ENCODE results near the gene PTBP1.
"Not testable (repeated sequence)": the region's sequence is repeated elsewhere in the genome, so short reads cannot be mapped to it uniquely, and the experiment has no call there.

Gene PTBP1

DNA sequence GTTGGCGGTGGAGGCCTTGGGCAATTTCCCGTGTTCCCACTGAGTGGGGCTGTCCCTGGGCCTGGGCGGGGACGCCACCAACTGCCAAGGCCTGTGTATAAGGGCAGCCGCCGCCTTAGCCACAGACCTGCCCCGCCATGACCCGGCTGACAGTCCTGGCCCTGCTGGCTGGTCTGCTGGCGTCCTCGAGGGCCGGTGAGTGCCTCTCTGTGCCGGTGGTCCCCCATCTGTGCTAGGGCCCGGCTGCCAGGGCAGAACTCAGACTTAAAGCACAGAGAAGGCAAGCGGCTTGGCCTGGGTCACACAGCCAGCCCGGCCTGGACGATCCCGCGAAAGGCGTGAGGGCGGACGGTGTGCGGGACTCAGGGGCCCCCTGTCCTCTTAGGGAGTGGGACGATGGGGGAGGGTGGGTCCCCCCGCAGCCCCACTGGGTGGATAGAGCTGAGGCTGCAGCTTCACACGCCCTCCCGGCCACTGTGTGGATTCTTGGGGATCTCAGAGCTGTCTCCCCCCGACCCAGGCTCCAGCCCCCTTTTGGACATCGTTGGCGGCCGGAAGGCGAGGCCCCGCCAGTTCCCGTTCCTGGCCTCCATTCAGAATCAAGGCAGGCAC lies 30.6 kb downstream of the PTBP1 start, which contains the start of gene AZU1:
TSS of gene AZU1 (plus strand) at position 128 of the 612 bp plus-strand sequence. CDS start at position 138, 10 bp downstream.
- no peak for DNase-seq (ENCODE audit: low read depth)

GRCh38 chr19:829129-829758 lies 32.0 kb downstream of the PTBP1 start:
- DNase-seq (ENCODE audit: low read depth) = no peak

- no peak for DNase-seq (ENCODE audit: low read depth)
These were observed 34.4 kb downstream of the PTBP1 start for GRCh38 chr19:831407-832369.

DNA sequence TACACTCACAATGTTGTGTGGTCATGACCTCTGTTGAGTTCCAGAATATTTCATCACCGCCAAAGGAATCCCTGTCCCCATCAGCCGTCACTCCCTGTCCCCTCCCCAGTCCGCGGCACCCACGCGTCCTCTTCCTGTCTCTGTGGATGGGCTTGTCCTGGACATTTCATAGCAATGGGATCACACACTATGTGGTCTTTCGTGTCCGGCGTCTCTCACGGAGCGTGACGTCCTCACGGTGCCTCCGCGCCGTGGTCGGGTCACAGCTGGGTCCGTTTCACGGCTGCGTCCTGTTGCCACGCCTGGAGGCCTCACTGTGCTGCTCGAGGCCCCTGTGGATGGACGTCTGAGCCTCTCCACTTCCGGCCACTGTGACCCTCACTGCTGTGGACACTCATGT lies 37.0 kb downstream of the PTBP1 start:
- DNase-seq (ENCODE audit: low read depth) = no peak

DNA sequence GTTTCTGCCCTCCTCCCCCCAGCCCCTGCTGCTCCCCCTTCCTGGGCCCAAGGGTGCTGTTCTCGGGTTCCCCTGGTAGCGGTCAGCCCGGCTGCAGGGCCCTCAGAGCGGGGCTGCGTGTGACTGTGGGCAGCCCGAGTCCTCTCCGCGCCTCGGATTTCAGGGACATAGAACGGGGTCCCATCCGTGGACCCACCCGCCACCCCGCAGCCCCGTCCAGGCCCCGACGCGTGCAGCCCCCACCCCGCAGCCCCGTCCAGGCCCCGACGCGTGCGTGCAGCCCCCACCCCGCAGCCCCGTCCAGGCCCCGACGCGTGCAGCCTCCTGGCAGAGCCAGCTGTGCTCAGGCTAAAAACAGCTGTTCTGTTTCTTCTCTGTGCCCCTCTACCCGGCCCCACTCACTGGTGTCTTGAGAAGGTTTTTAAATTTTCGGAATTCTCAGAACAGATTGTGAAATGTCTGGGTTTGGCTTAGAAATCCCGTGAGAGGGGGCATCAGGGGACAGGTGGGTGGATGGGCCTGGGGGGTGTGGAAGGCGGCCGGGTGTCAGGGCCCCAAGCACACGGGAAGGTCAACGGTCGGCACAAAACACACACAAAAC lies 38.1 kb downstream of the PTBP1 start:
- no peak for DNase-seq (ENCODE audit: low read depth)

- no peak for DNase-seq (ENCODE audit: low read depth)
These were observed 43.4 kb downstream of the PTBP1 start, which contains the start of gene PRTN3 for GRCh38 chr19:840519-841206. TSS of gene PRTN3 (plus strand) at chr19:840999. CDS start at chr19:841009, 10 bp downstream.

- DNase-seq (ENCODE audit: low read depth) = not testable (repeated sequence)
These were observed 45.5 kb downstream of the PTBP1 start for GRCh38 chr19:842802-843179.

DNA sequence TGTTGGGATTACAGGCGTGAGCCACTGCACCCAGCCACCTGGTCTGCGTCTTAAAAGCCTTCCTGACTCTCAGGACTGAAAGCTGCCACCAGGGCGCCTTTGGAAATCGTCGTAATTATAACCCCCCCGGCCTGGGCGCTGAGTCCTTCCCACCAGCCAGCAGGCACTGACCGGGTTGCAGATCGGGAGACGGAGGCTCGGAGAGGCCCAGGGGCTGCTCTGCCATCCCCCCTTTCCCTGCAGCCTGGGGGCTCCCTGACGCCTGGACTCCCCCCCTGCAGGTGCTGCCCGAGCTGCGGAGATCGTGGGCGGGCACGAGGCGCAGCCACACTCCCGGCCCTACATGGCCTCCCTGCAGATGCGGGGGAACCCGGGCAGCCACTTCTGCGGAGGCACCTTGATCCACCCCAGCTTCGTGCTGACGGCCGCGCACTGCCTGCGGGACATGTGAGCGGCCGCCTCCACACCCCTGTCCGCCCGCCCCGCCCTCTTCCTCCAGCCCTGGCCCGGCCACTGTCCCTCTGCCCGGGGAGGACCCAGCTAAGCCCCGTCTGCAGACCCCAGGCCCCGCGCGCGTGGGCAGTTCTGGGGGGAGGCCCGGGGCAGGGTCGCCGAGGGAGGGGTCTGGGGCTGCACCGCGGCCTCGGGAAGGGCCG lies 46.1 kb downstream of the PTBP1 start:
- no peak for DNase-seq (ENCODE audit: low read depth)

- no peak for DNase-seq (ENCODE audit: low read depth)
These were observed 46.7 kb downstream of the PTBP1 start for GRCh38 chr19:843836-844545.

DNA sequence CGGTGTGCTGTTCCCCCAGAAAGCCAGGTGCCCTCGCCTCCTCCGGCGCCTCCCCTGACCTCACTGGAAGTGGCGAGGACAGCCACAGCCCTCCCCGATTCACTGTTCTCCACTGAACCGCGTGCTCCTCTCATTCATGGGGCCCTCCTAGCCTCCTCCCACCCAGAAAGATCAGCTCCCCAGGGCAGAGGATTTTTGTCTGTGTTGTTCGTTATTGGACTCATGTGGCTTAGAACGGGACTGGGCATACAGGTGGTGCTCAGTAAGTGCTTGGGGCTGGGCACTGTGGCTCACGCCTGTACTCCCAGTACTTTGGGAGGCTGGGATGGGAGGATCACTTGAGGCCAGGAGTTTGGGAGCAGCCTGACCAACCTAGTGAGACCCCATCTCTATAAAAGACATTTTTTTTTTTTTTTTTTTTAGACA lies 47.3 kb downstream of the PTBP1 start:
- no peak for DNase-seq (ENCODE audit: low read depth)

GRCh38 chr19:845707-846521 lies 48.7 kb downstream of the PTBP1 start:
- no peak for DNase-seq (ENCODE audit: low read depth)

DNA sequence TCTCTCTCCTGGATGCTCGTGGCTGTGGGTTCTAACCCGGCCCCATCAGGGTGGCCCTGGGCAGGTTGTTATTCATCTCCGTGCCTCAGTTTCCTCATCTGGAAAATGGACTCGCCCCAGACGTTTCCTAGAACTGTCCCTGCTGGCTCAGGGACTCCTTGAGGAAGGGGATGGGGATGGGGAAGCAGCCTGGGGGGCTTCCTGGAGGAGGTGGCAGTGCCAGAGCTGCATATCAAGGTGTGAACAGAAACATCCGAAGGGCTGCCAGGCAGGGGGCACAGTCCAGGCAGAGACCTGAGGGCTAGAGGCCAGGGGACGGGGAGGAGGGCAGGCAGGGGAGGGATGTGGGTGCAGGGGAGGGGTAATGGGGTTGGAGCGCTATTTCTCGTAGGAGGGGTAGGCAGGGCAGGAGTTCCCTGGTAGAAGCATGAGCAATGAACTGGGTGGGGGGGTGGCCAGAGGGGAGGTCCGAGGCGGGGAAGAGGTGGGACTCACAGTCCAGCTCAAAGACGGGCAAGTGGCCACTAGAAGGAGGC lies 51.2 kb downstream of the PTBP1 start:
- no peak for DNase-seq (ENCODE audit: low read depth)

- not testable (repeated sequence) for DNase-seq (ENCODE audit: low read depth)
These were observed 51.9 kb downstream of the PTBP1 start for GRCh38 chr19:849195-849594.

DNA sequence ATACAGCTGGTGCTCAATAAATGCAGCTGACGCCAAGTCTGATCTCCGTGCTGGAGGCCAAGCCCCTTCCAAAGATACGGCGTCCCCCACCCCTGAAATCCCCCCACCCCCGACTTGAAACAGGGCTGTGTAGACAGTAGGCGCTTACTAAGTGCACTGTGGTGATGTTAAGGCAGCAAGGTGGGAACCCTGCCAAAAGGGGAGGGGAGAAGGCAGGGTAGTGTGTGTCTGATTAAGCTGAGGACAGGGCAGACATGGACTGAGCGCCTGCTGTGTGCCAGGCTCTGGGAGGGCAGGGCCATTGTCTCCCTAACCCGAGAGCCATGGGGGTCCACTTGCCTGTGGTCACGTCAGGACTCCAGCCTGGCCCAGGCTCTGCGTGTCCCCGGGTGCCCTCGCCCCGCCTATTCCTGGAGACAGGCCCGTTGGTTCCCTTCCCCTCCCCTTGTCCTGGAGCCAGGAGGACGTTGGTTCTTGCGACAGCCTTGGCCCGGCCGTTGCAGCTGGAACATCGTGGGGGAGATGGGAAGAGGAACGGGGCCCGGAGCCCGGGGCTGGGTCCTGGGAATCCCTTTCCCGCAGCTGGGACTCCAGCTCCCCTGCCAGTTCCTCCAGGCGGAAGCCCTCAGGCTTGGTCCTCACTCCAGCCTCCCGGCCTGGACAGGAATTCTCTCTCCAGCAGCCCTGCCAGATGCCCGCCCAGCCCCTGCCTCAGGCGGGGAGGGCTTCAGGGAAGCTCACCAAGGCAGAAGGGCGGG lies 53.1 kb downstream of the PTBP1 start:
- no peak for DNase-seq (ENCODE audit: low read depth)

GRCh38 chr19:850979-851335 lies 53.7 kb downstream of the PTBP1 start:
- no peak for DNase-seq (ENCODE audit: low read depth)

DNA sequence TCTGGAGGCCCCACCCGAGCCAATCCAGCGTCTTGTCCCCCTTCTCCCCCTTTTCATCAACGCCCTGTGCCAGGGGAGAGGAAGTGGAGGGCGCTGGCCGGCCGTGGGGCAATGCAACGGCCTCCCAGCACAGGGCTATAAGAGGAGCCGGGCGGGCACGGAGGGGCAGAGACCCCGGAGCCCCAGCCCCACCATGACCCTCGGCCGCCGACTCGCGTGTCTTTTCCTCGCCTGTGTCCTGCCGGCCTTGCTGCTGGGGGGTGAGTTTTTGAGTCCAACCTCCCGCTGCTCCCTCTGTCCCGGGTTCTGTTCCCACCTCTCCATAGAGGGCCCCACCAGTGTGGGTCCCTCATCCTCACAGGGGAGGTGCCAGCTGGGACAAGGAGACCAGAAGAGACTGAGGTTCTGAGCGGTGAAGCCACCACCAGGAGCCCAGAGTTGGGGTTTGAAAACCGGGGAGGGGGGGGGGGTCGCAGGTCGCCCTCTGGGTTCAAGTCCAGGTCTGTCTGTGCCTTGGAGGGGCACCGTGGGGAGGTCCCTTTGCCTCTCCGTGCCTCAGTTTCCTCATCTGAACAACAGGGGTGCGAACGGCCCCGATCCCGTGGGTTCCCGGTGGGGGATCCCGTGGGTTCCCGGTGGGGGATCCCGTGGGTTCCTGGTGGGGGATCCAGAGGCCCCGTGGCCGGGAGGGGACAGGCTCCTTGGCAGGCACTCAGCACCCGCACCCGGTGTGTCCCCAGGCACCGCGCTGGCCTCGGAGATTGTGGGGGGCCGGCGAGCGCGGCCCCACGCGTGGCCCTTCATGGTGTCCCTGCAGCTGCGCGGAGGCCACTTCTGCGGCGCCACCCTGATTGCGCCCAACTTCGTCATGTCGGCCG lies 55.1 kb downstream of the PTBP1 start, which contains the start of gene ELANE:
TSS of gene ELANE (plus strand) at position 168 of the 878 bp plus-strand sequence. CDS start at position 194, 26 bp downstream.
- no peak for DNase-seq (ENCODE audit: low read depth)

DNA sequence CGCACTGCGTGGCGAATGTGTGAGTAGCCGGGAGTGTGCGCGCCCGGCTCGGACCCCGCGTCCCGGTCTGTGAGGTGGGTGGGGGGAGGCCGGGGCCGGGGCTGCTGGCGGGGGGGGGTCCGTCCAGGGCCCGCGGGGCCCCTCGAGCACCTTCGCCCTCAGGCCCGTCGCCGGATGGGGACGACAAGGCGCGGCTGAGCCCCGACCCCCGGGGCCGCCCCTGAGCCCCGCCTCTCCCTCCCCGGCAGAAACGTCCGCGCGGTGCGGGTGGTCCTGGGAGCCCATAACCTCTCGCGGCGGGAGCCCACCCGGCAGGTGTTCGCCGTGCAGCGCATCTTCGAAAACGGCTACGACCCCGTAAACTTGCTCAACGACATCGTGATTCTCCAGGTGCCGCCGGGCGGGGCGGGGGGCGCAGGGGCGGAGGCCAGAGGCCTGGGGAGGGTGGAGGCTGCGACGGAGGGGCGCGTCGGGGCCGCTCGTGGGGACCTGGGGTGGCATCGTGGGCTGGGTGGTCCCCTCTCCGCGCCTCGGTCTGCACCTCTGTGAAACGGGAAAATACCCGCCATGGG lies 55.8 kb downstream of the PTBP1 start:
- DNase-seq (ENCODE audit: low read depth) = no peak
